Mesothelial cell of epicardium (in vitro differentiated cells): ENCODE data around the gene SHROOM2. TPM values are rescaled to one million over a fixed set of nuclear protein-coding genes. Genes with fewer than 3 reads are reported as not detected.
"Not testable (repeated sequence)": the region's sequence is repeated elsewhere in the genome, so short reads cannot be mapped to it uniquely, and the experiment has no call there.

ENCODE experiments used
- DNase-seq, 2 experiments: peaks; one replicate each; pipeline ENCODE4 v3.0.0; 2021; ENCODE audit warnings: low spot score in 2 of 2; ENCODE audit not compliant: unreplicated experiment in 2 of 2
- H3K27ac Mint-ChIP-seq: 2 replicates; pipeline ENCODE4 v1.8.0; 2021; ENCODE audit warnings: mixed read lengths
- H3K27me3 Mint-ChIP-seq: 2 replicates; pipeline ENCODE4 v1.8.0; 2021; ENCODE audit warnings: low read depth, mixed read lengths
- H3K36me3 Mint-ChIP-seq: 2 replicates; pipeline ENCODE4 v1.8.0; 2021; ENCODE audit warnings: mixed read lengths
- H3K4me1 Mint-ChIP-seq: 2 replicates; pipeline ENCODE4 v1.8.0; 2021; ENCODE audit warnings: mixed read lengths
- H3K4me3 Mint-ChIP-seq: 2 replicates; pipeline ENCODE4 v1.8.0; 2021; ENCODE audit warnings: mild to moderate bottlenecking, moderate library complexity, mixed read lengths
- H3K9me3 Mint-ChIP-seq: 2 replicates; pipeline ENCODE4 v1.8.0; 2021; ENCODE audit warnings: mixed read lengths
- total RNA-seq: library from RNA; stranded (reverse); gene quantifications from 3 replicates; pipeline ENCODE4 v1.2.1, GENCODE V29; 2021
- TF ChIP-seq, protein P1 (sequence below): fragments of 200-600 bp; sonication (generic); IDR thresholded peaks from one replicate; pipeline ENCODE4 v1.5.0; 2021; ENCODE audit warnings: antibody characterized with exemption; ENCODE audit not compliant: unreplicated experiment

SHROOM2 gene
- total RNA-seq, 1 donor from 2014 or later = 13.5 TPM

DNA sequence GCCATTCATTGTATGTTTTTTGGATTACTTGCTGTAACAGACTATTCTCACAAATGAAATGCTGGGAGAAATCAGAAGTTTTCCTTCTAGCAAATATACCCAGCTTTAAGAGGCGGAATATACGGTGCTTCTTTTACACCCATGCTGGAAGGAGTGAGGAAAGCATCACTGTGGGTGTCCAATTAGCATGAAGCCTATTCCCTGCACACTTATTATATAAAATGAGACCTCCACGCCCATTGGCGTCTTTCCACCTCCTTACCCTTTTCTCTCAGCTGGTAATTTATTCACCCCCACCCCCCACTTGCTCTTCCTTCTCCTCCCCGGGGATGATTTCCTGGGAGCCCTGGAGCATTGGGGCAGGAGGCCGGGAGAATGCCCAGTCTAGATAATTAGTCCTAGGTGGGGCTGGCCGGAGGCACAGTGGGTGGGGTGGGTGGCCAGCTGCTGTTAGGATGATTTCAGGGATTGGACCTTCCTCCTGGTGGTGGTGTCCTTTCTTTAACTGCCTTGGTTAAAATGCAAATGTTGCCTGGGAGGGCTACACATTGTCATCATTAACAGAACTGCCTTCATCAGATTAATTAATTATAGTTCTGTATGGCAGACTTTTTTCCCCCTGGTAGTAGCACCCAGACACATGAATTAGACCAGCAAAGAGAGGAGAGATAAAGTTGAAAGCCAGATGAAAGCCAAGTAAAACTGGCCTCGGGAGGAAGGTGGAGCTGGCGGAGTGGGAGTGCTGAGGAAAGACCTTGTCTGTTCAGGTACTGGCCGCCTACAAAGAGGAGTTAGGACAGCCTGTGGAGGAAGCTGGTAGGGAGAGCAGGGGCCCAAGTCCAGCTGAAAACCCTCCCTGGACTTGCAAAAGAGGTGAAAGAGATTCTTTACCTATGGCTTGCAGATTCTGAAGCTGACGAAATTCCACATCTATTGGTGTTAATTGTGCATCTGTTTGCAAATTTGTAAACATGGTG is 11.4 kb downstream of the SHROOM2 start:
- Mint-ChIP-seq H3K27me3 (no peaks in the 10 kb centered on the region), H3K4me1 (peaks cover 9% of the 10 kb centered on the region), H3K27ac (peak overlapping the region; percentile 64)

DNA sequence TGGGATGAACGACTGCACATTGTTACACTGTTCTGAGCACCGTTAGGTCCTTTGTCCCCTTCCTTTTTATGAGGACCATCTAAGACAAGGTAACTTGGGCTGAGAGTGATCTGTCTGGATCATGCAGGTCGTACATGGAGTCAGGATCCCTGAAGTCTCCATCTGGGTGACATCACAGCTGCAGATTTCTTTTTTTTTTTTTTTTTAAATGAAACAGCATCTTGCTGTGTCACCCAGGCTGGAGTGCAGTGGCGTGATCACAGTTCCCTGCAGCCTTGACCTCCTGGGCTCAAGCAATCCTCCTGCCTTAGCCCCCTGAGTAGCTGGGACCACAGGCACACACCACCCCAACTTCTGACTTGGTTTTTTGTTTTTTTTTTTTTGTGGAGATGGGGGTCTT is 16.5 kb downstream of the SHROOM2 start:
- DNase-seq = no peak
- H3K36me3 Mint-ChIP-seq = peaks cover 10% of the 10 kb centered on the region
- TF ChIP-seq, protein P1, sequence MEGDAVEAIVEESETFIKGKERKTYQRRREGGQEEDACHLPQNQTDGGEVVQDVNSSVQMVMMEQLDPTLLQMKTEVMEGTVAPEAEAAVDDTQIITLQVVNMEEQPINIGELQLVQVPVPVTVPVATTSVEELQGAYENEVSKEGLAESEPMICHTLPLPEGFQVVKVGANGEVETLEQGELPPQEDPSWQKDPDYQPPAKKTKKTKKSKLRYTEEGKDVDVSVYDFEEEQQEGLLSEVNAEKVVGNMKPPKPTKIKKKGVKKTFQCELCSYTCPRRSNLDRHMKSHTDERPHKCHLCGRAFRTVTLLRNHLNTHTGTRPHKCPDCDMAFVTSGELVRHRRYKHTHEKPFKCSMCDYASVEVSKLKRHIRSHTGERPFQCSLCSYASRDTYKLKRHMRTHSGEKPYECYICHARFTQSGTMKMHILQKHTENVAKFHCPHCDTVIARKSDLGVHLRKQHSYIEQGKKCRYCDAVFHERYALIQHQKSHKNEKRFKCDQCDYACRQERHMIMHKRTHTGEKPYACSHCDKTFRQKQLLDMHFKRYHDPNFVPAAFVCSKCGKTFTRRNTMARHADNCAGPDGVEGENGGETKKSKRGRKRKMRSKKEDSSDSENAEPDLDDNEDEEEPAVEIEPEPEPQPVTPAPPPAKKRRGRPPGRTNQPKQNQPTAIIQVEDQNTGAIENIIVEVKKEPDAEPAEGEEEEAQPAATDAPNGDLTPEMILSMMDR = no peak
- no peaks in the 10 kb centered on the region for H3K27me3 Mint-ChIP-seq
- peaks cover 9% of the 10 kb centered on the region for H3K4me1 Mint-ChIP-seq
- H3K9me3 Mint-ChIP-seq = peaks cover 15% of the 10 kb centered on the region
- H3K27ac Mint-ChIP-seq = no peak overlapping the region
- H3K4me3 Mint-ChIP-seq = no peak overlapping the region

More for the DNA sequence above, 11.4 kb downstream of the SHROOM2 start:
- Mint-ChIP-seq H3K9me3 (peaks cover 26% of the 10 kb centered on the region), H3K4me3 (no peak overlapping the region), H3K36me3 (peaks cover 18% of the 10 kb centered on the region)
- TF ChIP-seq, protein P1 = no peak
- no peak for DNase-seq

DNA sequence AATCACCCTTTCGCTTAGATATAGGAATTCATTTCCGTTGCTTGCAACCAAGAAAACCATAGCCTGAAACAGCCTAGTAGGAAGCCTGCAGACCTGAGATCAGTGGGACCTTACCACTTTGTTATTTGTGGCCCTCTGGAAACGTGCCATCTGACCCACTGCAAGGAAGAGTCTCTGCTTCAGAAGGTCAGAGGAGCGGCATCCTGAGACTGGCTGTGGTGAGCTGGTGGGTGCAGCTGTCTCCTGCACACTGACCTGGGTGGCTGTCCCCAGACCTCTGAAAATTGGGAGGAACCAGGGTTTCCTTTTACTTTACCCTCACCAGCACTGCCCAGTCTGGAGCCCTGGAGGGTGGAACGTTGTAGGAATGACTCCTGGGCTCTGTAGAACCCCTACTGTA is 18.2 kb downstream of the SHROOM2 start:
- DNase-seq = no peak
- H3K27ac Mint-ChIP-seq = no peak overlapping the region
- no peaks in the 10 kb centered on the region for H3K27me3 Mint-ChIP-seq
- H3K9me3 Mint-ChIP-seq = peaks cover 16% of the 10 kb centered on the region
- peaks cover 14% of the 10 kb centered on the region for H3K36me3 Mint-ChIP-seq
- peaks cover 4% of the 10 kb centered on the region for H3K4me1 Mint-ChIP-seq
- TF ChIP-seq, protein P1 = no peak
- no peak overlapping the region for H3K4me3 Mint-ChIP-seq

DNA sequence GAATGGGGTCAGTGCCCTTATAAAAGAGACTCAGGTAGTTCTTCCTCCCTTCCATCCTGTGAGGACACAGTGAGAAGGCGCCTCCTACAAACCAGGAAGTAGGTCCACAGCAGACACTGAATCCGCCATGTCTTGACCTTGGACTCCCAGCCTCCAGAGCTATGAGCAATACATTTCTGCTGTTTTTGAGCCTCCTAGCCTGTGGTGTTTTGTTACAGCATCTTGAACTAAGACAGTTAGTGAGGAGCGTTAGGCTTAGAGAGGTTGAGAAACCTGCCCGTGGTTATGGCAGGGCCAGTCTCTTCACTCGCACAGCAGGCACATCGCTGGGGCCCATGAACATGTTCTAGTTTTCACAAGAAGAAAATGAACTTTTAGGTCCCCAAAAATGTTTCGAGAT is 19.7 kb downstream of the SHROOM2 start:
- Mint-ChIP-seq H3K9me3 (peaks cover 10% of the 10 kb centered on the region), H3K4me3 (no peak overlapping the region), H3K27me3 (no peaks in the 10 kb centered on the region), H3K36me3 (peaks cover 7% of the 10 kb centered on the region), H3K27ac (no peak overlapping the region), H3K4me1 (peaks cover 4% of the 10 kb centered on the region)
- no peak for DNase-seq
- TF ChIP-seq, protein P1 = no peak

DNA sequence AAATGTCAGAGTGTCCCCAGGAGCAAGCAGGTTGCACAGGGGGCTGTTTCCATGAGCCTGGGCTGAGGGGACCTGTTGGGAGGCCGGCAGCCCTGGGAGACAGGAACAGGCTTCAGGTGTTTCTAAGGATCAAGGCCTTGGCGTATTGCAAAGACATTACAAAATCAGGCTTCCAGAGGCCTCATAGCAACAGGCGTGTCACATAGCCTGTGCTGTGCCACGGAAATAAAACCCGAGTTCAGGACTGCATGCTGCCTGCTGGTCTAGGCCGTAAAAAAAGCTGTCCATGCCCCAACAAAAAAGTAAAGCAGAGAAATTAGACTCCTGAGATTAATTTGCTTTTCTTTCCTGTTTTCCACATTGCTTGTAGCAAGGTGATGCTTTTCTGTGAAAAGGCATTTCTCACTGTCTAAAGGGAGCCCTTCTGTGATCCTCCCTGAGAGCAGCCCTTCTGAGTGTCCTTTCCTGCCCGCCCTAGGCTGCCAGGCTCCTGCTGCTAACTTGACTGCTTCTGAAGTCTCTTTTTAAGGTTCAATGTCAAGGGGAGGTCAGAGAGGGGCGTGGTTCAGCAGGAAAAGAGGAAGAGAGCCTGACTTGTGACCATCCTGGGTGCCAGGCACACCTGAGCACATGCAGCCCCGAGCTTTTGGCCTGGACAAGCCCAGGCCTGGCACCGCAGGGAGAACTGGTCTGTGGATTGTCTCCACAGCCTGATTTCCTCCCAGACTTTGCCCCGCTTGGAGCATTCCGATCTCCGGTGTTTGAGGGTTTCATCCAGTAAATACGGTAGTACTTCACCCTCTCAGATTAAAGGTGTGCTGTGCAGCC is 21.3 kb downstream of the SHROOM2 start:
- H3K9me3 Mint-ChIP-seq = peaks cover 10% of the 10 kb centered on the region
- no peak overlapping the region for H3K4me3 Mint-ChIP-seq
- H3K4me1 Mint-ChIP-seq = peaks cover 4% of the 10 kb centered on the region
- H3K27me3 Mint-ChIP-seq = no peaks in the 10 kb centered on the region
- no peak for DNase-seq
- peaks cover 7% of the 10 kb centered on the region for H3K36me3 Mint-ChIP-seq
- TF ChIP-seq, protein P1 = no peak
- H3K27ac Mint-ChIP-seq = no peak overlapping the region

DNA sequence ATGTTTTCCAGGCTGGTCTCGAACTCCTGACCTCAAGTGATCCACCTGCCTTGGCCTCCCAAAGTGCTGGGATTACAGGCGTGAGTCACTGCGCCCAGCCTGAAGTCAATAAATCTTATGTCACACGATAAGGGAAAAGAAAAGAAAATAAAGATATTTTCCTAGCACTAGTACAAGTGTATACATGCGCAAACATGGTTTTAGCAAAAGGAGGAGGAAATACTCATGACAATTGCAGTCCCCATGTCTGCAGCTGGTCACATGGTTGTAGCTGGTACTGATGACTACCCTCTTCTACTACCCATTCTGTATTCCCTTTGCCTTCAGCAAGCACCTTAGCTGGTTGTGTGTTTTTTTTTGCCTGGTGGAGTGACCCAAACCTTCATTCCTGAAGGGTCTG is 23.6 kb downstream of the SHROOM2 start:
- not testable (repeated sequence) for H3K27me3 Mint-ChIP-seq, H3K4me3 Mint-ChIP-seq, DNase-seq, H3K27ac Mint-ChIP-seq, H3K36me3 Mint-ChIP-seq, H3K4me1 Mint-ChIP-seq
- peaks cover 19% of the 10 kb centered on the region for H3K9me3 Mint-ChIP-seq

DNA sequence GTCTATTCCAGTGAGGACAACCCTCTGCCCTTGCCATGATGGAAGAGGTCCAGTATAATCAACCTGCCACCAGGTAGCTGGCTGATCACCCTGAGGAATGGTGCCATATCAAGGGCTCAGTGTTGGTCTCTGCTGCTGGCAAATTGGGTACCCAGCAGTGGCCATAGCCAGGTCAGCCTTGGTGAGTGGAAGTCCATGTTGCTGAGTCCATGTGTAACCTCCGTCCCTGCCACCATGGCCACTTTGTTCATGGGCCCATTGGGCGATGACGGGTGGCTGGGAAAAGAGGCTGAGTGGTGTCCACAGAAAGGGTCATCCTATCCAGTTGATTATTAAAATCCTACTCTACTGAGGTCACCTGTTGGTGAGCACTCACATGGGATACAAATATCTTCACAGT is 24.9 kb downstream of the SHROOM2 start:
- H3K36me3 Mint-ChIP-seq, H3K4me3 Mint-ChIP-seq, H3K4me1 Mint-ChIP-seq, H3K27me3 Mint-ChIP-seq, H3K27ac Mint-ChIP-seq, DNase-seq: not testable (repeated sequence)
- peaks cover 27% of the 10 kb centered on the region for H3K9me3 Mint-ChIP-seq
